Lung (tissue), 12 donors: ENCODE data around the gene RIMS4. TPM values are rescaled to one million over a fixed set of nuclear protein-coding genes. Genes with fewer than 3 reads are reported as not detected.

ENCODE experiments used
- ATAC-seq: fragments of 200-7000 bp; cut with Tn5 transposase; one replicate; pipeline ENCODE4 v1.9.1; 2020; ENCODE audit warnings: moderate number of reproducible peaks; ENCODE audit not compliant: insufficient read depth, low FRiP score
- DNase-seq, 3 donors: peaks; one replicate each; pipeline ENCODE4 v3.0.0-alpha.2; 2013 to 2017
- H3K27ac ChIP-seq, 2 donors: one replicate each; pipeline ENCODE4 v1.5.1; 2013; ENCODE audit warnings: mild to moderate bottlenecking in 2 of 2, moderate library complexity in 2 of 2, control low read depth in 1 of 2, inconsistent platforms in 1 of 2, low read depth in 1 of 2, low read length in 1 of 2
- H3K27me3 ChIP-seq, 3 donors: one replicate each; pipeline ENCODE4 v1.5.1; 2013; ENCODE audit warnings: low read length in 2 of 3; ENCODE audit not compliant: control insufficient read depth in 3 of 3, insufficient read depth in 3 of 3
- H3K36me3 ChIP-seq, 4 donors: one replicate each; pipeline ENCODE4 v1.5.1; 2013; ENCODE audit warnings: low read length in 4 of 4, mild to moderate bottlenecking in 1 of 4, moderate library complexity in 1 of 4; ENCODE audit not compliant: control insufficient read depth in 4 of 4, insufficient read depth in 4 of 4
- H3K4me1 ChIP-seq, 5 donors: one replicate each; pipeline ENCODE4 v1.5.1; 2013; ENCODE audit warnings: low read length in 5 of 5, mild to moderate bottlenecking in 2 of 5, moderate library complexity in 1 of 5; ENCODE audit not compliant: control insufficient read depth in 5 of 5, insufficient read depth in 5 of 5
- H3K4me3 ChIP-seq: one replicate; pipeline ENCODE4 v1.5.1; 2013; ENCODE audit warnings: mild to moderate bottlenecking, control low read depth, moderate library complexity
- H3K9ac ChIP-seq, 2 donors: one replicate each; pipeline ENCODE4 v1.5.1; 2013; ENCODE audit warnings: low read length in 2 of 2, control low read depth in 1 of 2; ENCODE audit not compliant: insufficient read depth in 1 of 2
- H3K9me3 ChIP-seq, 4 donors: one replicate each; pipeline ENCODE4 v1.5.1; 2013; ENCODE audit warnings: low read length in 3 of 4, mild to moderate bottlenecking in 1 of 4, moderate library complexity in 1 of 4; ENCODE audit not compliant: control insufficient read depth in 4 of 4, insufficient read depth in 3 of 4
- WGBS, 2 donors: extraction: QIAGEN DNeasy Blood & Tissue Kit; methylation state at CpG; one replicate each; pipeline ENCODE4 v1.1.7; 2013; 5-methylcytosine and 5-hydroxymethylcytosine counted together
- polyA plus RNA-seq, 2 donors: library from polyadenylated mRNA; stranded (reverse); fragments of 200-250 nt; gene quantifications; one replicate each; pipeline ENCODE4 v1.2.1, GENCODE V29; 2013
- total RNA-seq, 2 donors: library from RNA; depleted of rRNA in 1 of 2; stranded (reverse); fragments of >200 nt in 1 of 2; gene quantifications; one replicate each; pipeline ENCODE4 v1.2.1, GENCODE V29; 2014 to 2021
- TF ChIP-seq, protein P1 (sequence below): IDR thresholded peaks from 2 replicates; pipeline ENCODE4 v1.5.1; 2012; ENCODE audit warnings: mild to moderate bottlenecking; ENCODE audit errors: control extremely low read depth, extremely low read depth
- donor health status: control.
- donor health status: control.
- donor health status: Bipolar disorder and iron deficiency.
- donor health status: healthy.
- donor health status: DM: yes; HTN: yes; CAD: no.

The RIMS4 gene
- total and polyA plus RNA-seq, 4 donors, result 0.43 to 5.6 (median 1.6) TPM

GRCh38 chr20:44800391-44801046, 9.8 kb downstream of the RIMS4 start:
- Histone ChIP-seq H3K9me3 (no peaks in the 10 kb centered on the region), H3K4me1 (peaks cover 0 to 8% (median 0%) of the 10 kb centered on the region in 5 donors), H3K27ac (no peak overlapping the region), H3K9ac (no peak overlapping the region), H3K27me3 (no peaks in the 10 kb centered on the region), H3K36me3 (no peaks in the 10 kb centered on the region), H3K4me3 (no peak overlapping the region)
- TF ChIP-seq, protein P1, sequence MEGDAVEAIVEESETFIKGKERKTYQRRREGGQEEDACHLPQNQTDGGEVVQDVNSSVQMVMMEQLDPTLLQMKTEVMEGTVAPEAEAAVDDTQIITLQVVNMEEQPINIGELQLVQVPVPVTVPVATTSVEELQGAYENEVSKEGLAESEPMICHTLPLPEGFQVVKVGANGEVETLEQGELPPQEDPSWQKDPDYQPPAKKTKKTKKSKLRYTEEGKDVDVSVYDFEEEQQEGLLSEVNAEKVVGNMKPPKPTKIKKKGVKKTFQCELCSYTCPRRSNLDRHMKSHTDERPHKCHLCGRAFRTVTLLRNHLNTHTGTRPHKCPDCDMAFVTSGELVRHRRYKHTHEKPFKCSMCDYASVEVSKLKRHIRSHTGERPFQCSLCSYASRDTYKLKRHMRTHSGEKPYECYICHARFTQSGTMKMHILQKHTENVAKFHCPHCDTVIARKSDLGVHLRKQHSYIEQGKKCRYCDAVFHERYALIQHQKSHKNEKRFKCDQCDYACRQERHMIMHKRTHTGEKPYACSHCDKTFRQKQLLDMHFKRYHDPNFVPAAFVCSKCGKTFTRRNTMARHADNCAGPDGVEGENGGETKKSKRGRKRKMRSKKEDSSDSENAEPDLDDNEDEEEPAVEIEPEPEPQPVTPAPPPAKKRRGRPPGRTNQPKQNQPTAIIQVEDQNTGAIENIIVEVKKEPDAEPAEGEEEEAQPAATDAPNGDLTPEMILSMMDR, result no peak
- 83 to 88% methylated on average over 8 of the region's 8 CpGs for WGBS, 2 donors
- ATAC-seq (no peak), DNase-seq (no peak)

DNA sequence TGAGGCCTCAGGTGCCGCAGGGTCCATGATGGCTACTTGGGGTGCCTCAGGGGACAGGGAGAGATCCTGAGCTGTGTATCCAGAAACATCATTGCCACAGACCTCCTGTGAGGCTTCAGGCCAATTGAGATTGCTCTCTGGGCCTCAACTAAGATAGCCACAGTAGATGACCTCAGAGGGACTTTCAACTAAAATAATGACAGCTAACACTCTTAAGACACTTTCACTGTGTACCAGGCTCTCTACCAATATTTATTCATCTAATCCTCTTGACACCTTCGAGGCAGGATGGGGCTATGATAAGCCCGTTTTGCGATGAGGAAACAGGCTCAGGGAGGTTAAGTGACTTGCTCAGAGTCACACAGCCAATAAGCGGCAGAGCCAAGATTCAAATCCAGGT, 10.7 kb downstream of the RIMS4 start:
- no peak for ATAC-seq

GRCh38 chr20:44796758-44797457, 13.4 kb downstream of the RIMS4 start:
- no peaks in the 10 kb centered on the region for H3K9me3 ChIP-seq
- no peak overlapping the region for H3K27ac ChIP-seq
- TF ChIP-seq, protein P1, result no peak
- no peak for ATAC-seq
- no peak for DNase-seq
- H3K9ac ChIP-seq, result no peak overlapping the region
- H3K4me3 ChIP-seq, result no peak overlapping the region
- no peaks in the 10 kb centered on the region for H3K4me1 ChIP-seq
- WGBS, 2 donors, result 94 to 99% methylated on average over 3 of the region's 3 CpGs
- no peaks in the 10 kb centered on the region for H3K36me3 ChIP-seq
- no peaks in the 10 kb centered on the region for H3K27me3 ChIP-seq

More for the DNA sequence above, 10.7 kb downstream of the RIMS4 start:
- no peak for DNase-seq
- Histone ChIP-seq H3K27ac (no peak overlapping the region), H3K9ac (no peak overlapping the region), H3K36me3 (no peaks in the 10 kb centered on the region), H3K9me3 (no peaks in the 10 kb centered on the region), H3K27me3 (no peaks in the 10 kb centered on the region), H3K4me1 (peaks cover 0 to 5% (median 0%) of the 10 kb centered on the region in 5 donors), H3K4me3 (no peak overlapping the region)
- 79 to 90% methylated on average over 5 of the region's 5 CpGs for WGBS, 2 donors
- TF ChIP-seq, protein P1, result no peak
